ENCODE results near the gene CNPY2.
"Not testable (repeated sequence)": the region's sequence is repeated elsewhere in the genome, so short reads cannot be mapped to it uniquely, and the experiment has no call there.

Gene CNPY2

GRCh38 chr12:56297400-56297799 lies 18.4 kb downstream of the CNPY2 start:
- no peak for DNase-seq

DNA sequence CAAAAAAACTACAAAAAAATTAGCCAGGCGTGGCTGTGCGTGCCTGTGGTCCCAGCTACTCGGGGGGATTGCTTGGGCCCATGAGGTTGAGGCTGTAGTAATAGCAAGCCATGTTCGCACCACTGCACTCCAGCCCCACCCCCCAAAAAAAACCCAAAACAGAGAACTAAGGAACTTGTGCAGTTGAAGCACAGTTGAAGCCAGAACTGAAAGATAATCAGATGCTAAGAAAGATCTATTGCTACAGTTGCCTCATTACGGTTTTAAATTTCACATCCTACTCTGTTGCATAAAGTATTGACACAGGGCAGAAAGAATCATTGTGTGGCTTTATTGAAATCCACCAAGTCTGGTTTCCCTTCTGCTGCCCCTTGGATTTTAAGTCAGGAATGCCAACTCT lies 19.5 kb downstream of the CNPY2 start:
- DNase-seq: no peak

GRCh38 chr12:56293795-56294194 lies 22.0 kb downstream of the CNPY2 start:
- DNase-seq: no peak

DNA sequence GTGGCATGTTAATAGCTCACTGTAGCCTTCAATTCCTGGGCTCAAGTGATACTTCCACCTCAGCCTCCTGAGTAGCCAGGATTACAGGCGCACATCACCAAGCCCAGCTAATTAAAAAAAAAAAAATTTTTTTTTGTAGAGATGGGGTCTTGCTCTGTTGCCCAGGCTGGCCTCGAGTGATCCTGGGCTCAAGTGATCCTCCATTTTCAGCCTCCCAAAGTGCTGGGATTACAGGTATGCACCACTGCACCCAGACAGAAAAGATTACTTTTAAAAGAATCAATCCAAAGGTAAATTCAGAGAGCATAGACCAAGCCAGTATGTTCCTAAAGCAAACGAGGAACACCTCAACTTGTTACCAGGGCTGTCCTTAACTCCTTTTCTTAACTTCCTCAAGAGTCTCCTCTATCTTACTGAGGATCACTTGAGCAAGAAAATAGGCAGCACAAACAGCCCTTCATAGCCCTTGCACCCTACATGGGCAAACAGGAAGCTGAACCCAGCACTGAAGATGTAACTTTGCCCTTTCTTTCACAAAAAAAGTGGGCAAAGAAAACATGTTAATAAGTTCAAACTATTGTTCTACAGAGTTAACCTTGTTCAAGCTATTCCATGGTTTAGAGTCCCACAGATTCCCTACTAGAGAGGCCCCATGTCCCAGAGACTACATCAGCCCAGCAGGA lies 26.9 kb downstream of the CNPY2 start:
- DNase-seq: no peak

DNA sequence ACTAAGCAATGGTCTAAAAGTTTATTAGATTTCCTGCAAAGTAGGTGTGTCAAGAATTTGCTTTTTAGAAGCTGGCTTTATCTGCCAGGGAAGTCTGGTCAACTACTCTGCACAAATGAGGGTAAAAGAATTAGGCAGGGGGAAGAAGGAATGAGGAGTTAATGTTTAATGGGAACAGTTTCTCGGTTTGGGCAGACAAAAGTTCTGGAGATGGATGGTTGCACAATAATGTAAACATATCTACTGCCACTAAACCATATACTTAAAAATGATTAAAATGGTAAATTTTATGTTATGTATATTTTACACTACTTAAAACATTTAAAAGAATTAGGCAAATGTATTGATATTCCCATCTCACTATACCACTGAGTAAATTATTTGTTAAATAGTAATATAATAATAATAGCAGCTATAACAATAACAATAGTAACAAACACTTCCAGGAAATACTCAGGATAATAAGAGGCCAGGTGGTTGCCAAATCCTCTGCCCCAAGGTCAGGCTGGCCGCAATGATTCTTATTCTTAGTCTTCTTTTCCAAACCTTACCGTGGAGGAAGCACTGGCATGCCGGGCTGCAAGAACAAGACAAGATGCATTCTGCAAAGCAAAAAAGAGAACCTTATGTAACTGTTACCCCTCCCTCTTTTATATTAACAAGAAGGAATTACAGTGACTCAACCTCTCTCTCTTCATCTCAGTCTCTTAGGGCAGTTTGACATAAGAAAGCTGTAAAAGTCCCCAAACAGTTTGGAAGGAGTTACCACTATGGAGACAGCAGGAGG lies 29.6 kb downstream of the CNPY2 start:
- no peak for DNase-seq

DNA sequence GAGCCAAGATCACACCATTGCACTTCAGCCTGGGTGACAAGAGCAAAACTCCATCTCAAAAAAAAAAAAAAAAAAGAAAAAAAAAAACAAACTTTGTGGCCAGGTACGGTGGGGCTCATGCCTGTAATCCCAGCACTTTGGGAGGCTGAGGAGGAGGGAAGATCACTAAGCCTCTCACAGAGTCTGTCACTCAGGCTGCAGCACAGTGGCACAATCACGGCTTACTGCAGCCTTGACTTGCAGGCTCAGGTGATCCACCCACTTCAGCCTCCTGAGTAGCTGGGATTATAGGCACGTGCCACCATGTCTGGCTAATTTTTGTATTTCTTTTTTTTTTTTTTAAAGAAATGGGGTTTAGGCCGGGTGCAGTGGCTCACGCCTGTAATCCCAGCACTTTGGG lies 31.5 kb downstream of the CNPY2 start:
- not testable (repeated sequence) for DNase-seq

DNA sequence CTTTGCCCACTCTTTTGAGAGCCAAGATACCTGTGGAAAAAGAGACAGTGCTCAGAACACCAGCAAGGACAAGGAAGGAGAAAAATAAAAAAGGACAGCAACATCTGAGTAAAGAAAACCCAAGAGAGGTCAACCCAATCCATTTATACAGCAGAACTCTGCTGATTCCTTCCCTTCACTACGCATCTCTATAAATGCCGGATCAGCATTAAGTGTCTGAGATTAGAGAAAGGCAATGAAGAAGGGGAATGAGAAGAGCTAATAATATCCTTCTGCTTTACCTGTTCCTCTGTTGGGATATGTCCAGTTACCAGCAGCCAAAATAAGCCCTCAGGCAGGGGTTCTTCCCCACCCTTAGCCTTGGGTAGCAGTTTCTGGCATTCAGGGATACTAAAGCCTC lies 33.2 kb downstream of the CNPY2 start:
- DNase-seq: no peak

- no peak for DNase-seq
These were observed 33.8 kb downstream of the CNPY2 start for GRCh38 chr12:56282030-56282429.

DNA sequence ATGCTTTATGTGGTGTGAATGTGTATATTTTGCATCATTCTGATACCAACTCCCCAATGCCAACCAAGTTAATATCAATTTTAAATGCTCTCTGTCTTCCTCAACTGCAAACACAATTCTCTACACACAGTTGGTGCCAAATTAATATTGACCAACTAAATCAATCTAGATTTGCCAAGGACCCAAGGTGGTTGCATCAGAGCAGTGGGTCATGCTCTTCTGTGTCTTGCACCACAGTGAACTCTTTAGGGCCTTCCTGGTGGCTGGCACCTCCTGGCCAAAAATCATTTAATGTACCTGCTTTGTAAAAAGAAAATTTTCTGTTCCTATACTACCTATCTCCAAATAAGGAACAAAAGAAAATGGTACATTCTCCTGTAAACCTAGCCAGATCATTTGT lies 34.9 kb downstream of the CNPY2 start:
- DNase-seq: no peak

- DNase-seq: no peak
These were observed 36.9 kb downstream of the CNPY2 start for GRCh38 chr12:56278905-56279304.

DNA sequence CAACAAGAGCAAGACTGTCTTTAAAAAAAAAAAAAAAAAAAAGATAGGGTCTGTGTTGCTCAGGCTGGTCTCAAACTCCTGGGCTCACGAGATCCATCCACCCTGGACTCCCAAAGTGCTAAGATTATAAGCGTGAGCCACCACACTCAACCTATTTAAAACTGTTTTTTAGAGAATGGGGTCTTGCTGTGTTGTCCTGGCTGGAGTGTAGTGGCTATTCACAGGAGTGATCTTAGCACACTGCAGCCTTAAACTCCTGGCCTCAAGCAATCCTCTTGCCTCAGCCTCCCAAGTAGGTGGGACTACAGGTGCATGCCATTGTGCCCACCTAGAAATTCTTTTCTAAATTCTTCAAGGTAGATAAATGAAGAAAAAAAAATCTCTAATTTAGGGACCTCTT lies 41.5 kb downstream of the CNPY2 start:
- no peak for DNase-seq

DNA sequence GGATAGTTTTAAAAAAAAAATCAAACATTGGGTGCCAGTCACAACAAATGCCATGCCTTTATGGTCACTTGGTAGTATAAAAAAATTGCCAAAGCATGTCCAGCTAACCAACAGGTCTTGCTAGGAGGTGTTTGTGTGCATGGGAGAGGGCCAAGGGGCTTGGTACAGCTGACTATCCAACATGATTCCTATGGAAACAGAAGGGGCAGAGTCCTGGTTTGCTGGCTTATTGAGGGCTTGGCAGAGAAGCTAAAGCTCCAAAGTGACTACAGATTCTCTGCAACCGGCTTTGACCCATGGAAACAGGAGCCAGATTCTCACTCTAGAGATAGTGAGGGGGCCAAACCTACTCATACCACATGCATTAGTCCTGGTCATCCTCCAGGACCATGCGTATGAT lies 43.3 kb downstream of the CNPY2 start:
- DNase-seq: not testable (repeated sequence)

DNA sequence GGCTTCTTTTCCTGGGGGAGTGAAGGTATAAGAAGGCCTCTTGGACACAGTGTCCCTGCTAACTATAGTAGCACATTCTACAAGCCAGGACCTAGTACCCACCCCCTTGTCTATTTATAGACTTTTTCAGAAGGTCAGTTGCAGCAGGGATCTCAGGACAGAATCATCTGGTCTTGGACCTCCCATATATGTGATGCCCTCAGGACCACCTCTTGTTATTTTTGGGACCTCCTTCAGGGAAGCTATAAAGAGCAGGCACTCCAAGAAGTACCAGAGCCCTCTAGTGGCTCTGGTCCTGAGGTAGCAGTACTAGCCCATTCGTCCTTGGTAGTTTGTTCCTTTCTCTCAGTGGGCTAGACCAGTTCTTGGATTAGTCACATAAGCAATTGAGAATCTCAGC lies 44.8 kb downstream of the CNPY2 start:
- no peak for DNase-seq

GRCh38 chr12:56267443-56268071 lies 48.2 kb downstream of the CNPY2 start:
- no peak for DNase-seq

- DNase-seq: peak; percentile 68
These were observed 48.9 kb downstream of the CNPY2 start, which contains the start of gene COQ10A for GRCh38 chr12:56266693-56267442. Gene COQ10A, plus strand, starts transcription at chr12:56266942. Its CDS starts 177 bp downstream, at chr12:56267119.

DNA sequence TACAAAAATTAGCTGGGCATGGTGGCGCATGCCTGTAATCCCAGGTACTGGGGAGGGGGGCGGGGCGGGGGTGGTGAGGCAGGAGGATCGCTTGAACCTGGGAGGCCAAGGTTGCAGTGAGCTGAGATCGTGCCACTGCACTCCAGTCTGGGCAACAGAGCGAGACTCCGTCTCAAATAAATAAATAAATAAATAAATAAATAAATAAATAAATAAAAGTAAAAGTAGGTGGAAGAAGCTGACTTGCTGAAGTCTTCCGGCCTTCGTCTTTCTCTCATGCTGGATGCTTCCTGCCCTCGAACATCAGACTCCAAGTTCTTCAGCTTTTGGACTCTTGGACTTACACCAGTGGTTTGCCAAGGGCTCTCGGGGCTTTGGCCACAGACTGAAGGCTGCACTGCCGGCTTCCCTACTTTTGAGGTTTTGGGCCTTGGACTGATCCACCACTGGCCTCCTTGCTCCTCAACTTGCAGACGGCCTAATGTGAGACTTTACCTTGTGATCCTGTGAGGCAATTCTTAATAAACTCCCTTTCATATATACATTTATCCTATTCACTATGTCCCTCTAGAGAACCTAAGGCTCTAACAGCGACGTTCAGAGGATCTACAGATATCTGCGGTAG lies 49.6 kb downstream of the CNPY2 start:
- DNase-seq: not testable (repeated sequence)

DNA sequence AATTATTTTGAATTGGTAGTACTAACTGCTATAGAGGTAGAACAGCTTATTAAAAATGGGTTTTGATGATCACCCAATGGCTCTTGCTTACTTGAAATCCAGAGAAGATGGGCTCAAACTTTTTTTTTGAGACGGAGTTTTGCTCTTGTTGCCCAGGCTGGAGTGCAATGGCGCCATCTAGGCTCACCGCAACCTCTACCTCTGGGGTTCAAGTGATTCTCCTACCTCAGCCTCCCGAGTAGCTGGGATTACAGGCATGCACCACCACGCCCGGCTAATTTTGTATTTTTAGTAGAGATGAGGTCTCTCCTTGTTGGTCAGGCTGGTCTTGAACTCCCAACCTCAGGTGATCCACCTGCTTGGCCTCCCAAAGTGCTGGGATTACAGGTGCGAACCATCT lies 52.8 kb downstream of the CNPY2 start:
- not testable (repeated sequence) for DNase-seq

DNA sequence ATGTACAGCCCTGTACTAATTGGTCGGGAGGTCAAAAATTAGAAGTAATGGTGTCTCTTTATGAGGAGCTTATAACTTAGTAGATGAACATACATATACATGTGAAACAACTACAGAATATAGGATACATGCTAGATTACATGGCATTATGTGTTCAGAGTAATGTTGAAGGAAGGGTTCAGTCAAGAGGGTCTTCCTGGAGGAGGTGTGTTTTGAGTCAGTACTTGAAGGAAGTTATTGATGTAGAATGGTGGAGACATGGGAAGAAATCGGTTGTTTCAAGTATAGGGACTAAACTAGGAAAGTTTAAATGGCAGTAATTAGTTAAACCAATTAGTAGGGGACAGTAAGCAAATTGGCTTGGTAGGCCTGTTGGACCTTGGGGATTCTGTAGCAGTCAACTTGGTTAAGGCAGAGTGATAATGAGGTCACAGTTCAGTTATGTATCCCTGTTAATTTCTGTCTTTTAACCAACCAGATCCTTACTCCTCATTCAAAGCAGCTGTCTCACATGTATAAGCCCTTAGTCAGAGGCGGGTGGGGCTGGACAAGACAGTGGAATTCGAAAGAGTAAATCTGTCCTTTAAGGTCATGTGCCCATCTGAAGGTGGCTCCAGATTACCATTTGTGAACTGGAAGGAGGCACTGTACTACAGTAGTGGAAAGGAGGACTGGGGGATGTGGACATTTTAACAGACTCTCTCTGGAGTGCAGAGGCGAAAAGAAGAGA lies 54.1 kb downstream of the CNPY2 start:
- no peak for DNase-seq

- no peak for DNase-seq
These were observed 54.9 kb downstream of the CNPY2 start for GRCh38 chr12:56260921-56261320.

DNA sequence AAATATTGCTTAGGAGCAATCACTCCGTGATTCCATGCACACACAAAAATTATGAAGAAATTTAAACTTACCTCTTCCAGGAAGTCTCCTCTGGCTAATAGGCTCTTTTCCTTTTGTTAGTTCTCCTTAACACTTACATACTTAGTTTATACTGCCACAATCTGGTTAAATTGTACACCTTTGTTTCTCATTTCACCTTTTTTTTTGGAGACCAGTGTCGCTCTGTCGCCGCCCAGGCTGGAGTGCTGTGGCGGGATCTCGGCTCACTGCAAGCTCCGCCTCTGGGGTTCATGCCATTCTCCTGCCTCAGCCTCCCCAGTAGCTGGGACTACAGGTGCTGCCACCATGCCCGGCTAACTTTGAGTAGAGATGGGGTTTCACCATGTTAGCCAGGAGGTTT lies 55.4 kb downstream of the CNPY2 start:
- no peak for DNase-seq

Measured in NCI-H524 treated with DMSO at 0.1 percent for 48 hours (cell line).